ENCODE data around the gene EPGN. TPM values are rescaled to one million over a fixed set of nuclear protein-coding genes. Genes with fewer than 3 reads are reported as not detected.

Gene EPGN
- total and polyA plus RNA-seq, 2 donors from 2014 or later, result 1.6 TPM; not detected in 1

GRCh38 chr4:74320559-74321118 lies 12.4 kb downstream of the EPGN start:
- H3K27ac ChIP-seq (ENCODE audit: low read depth in 2 of 2, low read length in 2 of 2), result no peak overlapping the region
- no peaks in the 10 kb centered on the region for H3K9me3 ChIP-seq (ENCODE audit: control insufficient read depth in 2 of 3, insufficient read depth in 1 of 3, low read length in 3 of 3)
- H3K27me3 ChIP-seq (ENCODE audit: control insufficient read depth, insufficient read depth, low read length), result no peaks in the 10 kb centered on the region
- no peak overlapping the region for H3K9ac ChIP-seq (ENCODE audit: low read length in 3 of 3)
- FAIRE-seq (no peak), DNase-seq (peak in 4 of 5 donors; percentile 44 to 85 (median 64))
- H3K4me1 ChIP-seq (ENCODE audit: control insufficient read depth in 2 of 3, insufficient read depth in 2 of 3, low read depth in 1 of 3, low read length in 3 of 3), result no peaks in the 10 kb centered on the region
- intact Hi-C loops (cut with DNase I), result no loop called here
- H3K36me3 ChIP-seq (ENCODE audit: control insufficient read depth in 2 of 3, insufficient read depth in 3 of 3, low read length in 3 of 3), result no peaks in the 10 kb centered on the region
- H3K4me3 ChIP-seq (ENCODE audit: low read length in 3 of 3), result no peak overlapping the region
- no peak for TF ChIP-seq CTCF (IDR thresholded peaks at IDR 0.05; ENCODE audit: borderline replicate concordance, extremely low read depth, insufficient read depth)

DNA sequence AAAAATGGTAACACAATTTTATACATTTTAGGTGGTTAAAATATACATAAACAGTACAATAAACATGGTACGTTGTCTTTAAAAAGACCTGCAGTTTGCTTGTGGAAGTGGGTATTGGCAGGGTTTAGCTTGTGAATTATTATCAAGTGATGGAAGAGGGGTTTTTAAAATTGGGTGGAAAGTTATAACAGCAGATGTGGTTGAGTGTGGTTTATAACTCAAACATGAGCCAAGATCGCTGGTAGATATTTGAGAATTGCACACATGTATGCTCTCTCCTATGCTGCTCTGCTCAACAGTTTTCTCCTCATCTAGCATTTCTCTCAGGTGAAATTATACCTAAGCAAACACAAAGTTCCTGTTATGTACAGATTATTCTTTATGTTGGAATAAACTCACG lies 14.0 kb downstream of the EPGN start:
- no peaks in the 10 kb centered on the region for H3K4me1 ChIP-seq (ENCODE audit: control insufficient read depth in 2 of 3, insufficient read depth in 2 of 3, low read depth in 1 of 3, low read length in 3 of 3)
- no peak for FAIRE-seq

DNA sequence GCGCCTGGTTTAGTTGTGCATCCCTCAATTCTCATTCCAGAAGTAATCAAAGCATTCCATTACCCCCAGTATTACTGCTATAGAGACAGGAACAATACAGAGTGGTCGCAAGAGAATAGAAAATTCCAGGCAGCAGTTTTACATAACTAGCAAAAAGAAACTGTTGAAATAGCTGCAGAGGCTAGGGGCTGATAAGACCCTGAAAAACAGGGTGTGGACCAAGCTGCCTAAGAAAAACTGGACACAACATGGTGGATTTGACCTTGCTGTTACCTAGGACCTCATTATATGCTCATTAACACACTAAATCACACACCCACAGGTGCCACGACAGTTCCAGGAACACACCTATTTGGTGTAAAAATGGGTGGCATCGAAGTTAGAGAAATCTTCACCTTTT lies 15.4 kb downstream of the EPGN start:
- Histone ChIP-seq H3K4me3 (ENCODE audit: low read length in 3 of 3) (no peak overlapping the region), H3K4me1 (ENCODE audit: control insufficient read depth in 2 of 3, insufficient read depth in 2 of 3, low read depth in 1 of 3, low read length in 3 of 3) (no peaks in the 10 kb centered on the region), H3K27ac (ENCODE audit: low read depth in 2 of 2, low read length in 2 of 2) (no peak overlapping the region), H3K9ac (ENCODE audit: low read length in 3 of 3) (no peak overlapping the region), H3K9me3 (ENCODE audit: control insufficient read depth in 2 of 3, insufficient read depth in 1 of 3, low read length in 3 of 3) (no peaks in the 10 kb centered on the region), H3K27me3 (ENCODE audit: control insufficient read depth, insufficient read depth, low read length) (no peaks in the 10 kb centered on the region), H3K36me3 (ENCODE audit: control insufficient read depth in 2 of 3, insufficient read depth in 3 of 3, low read length in 3 of 3) (no peaks in the 10 kb centered on the region)
- DNase-seq, result no peak
- FAIRE-seq, result no peak
- intact Hi-C loops (cut with DNase I), result no loop called here
- no peak for TF ChIP-seq CTCF (IDR thresholded peaks at IDR 0.05; ENCODE audit: borderline replicate concordance, extremely low read depth, insufficient read depth)

More for the DNA sequence above, 14.0 kb downstream of the EPGN start:
- H3K9ac ChIP-seq (ENCODE audit: low read length in 3 of 3), result no peak overlapping the region
- intact Hi-C loops (cut with DNase I), result no loop called here
- H3K9me3 ChIP-seq (ENCODE audit: control insufficient read depth in 2 of 3, insufficient read depth in 1 of 3, low read length in 3 of 3), result no peaks in the 10 kb centered on the region
- no peak for DNase-seq
- H3K36me3 ChIP-seq (ENCODE audit: control insufficient read depth in 2 of 3, insufficient read depth in 3 of 3, low read length in 3 of 3), result no peaks in the 10 kb centered on the region
- no peak overlapping the region for H3K27ac ChIP-seq (ENCODE audit: low read depth in 2 of 2, low read length in 2 of 2)
- H3K27me3 ChIP-seq (ENCODE audit: control insufficient read depth, insufficient read depth, low read length), result no peaks in the 10 kb centered on the region
- TF ChIP-seq CTCF (IDR thresholded peaks at IDR 0.05; ENCODE audit: borderline replicate concordance, extremely low read depth, insufficient read depth), result no peak
- H3K4me3 ChIP-seq (ENCODE audit: low read length in 3 of 3), result no peak overlapping the region

GRCh38 chr4:74324262-74324661 lies 16.0 kb downstream of the EPGN start:
- FAIRE-seq, result no peak
- intact Hi-C loops (cut with DNase I), result no loop called here

More at GRCh38 chr4:74324262-74324661, 16.0 kb downstream of the EPGN start:
- Histone ChIP-seq H3K9ac (ENCODE audit: low read length in 3 of 3) (no peak overlapping the region), H3K36me3 (ENCODE audit: control insufficient read depth in 2 of 3, insufficient read depth in 3 of 3, low read length in 3 of 3) (no peaks in the 10 kb centered on the region), H3K27ac (ENCODE audit: low read depth in 2 of 2, low read length in 2 of 2) (no peak overlapping the region), H3K27me3 (ENCODE audit: control insufficient read depth, insufficient read depth, low read length) (no peaks in the 10 kb centered on the region), H3K4me3 (ENCODE audit: low read length in 3 of 3) (no peak overlapping the region), H3K9me3 (ENCODE audit: control insufficient read depth in 2 of 3, insufficient read depth in 1 of 3, low read length in 3 of 3) (no peaks in the 10 kb centered on the region), H3K4me1 (ENCODE audit: control insufficient read depth in 2 of 3, insufficient read depth in 2 of 3, low read depth in 1 of 3, low read length in 3 of 3) (no peaks in the 10 kb centered on the region)
- no peak for DNase-seq
- no peak for TF ChIP-seq CTCF (IDR thresholded peaks at IDR 0.05; ENCODE audit: borderline replicate concordance, extremely low read depth, insufficient read depth)
